CD4-positive, CD25-positive, alpha-beta regulatory T cell (primary cell): ENCODE results near the gene GRIK5. TPM values are rescaled to one million over a fixed set of nuclear protein-coding genes. Genes with fewer than 3 reads are reported as not detected.

Experiments used
- ATAC-seq, 2 donors: fragments of 150-1000 bp; cut with Tn5 transposase; one replicate each; pipeline ENCODE4 v1.10.0; 2021; ENCODE audit warnings: low read depth in 2 of 2, moderate number of reproducible peaks in 2 of 2, moderate library complexity in 1 of 2
- DNase-seq, 3 donors: peaks; one replicate each; pipeline versions ENCODE4 v3.0.0 to v3.0.0-alpha.2; 2012 to 2022; ENCODE audit warnings: mixed read lengths in 1 of 3
- H3K27ac ChIP-seq: one replicate; pipeline ENCODE4 v1.7.0; 2013; ENCODE audit warnings: mild to moderate bottlenecking, low read length; ENCODE audit not compliant: insufficient read depth, poor library complexity, severe bottlenecking
- H3K27me3 ChIP-seq: one replicate; pipeline ENCODE4 v1.7.0; 2013; ENCODE audit warnings: low read length; ENCODE audit not compliant: control insufficient read depth, insufficient read depth
- H3K36me3 ChIP-seq: one replicate; pipeline ENCODE4 v1.7.0; 2013; ENCODE audit warnings: mild to moderate bottlenecking, low read length, moderate library complexity; ENCODE audit not compliant: control insufficient read depth, insufficient read depth
- H3K4me1 ChIP-seq: 2 replicates; pipeline ENCODE4 v1.7.0; 2013; ENCODE audit warnings: mild to moderate bottlenecking, low read length; ENCODE audit not compliant: insufficient read depth, control insufficient read depth, poor library complexity, severe bottlenecking
- H3K4me3 ChIP-seq: one replicate; pipeline ENCODE4 v1.7.0; 2013; ENCODE audit warnings: low read depth, mild to moderate bottlenecking, low read length, moderate library complexity
- H3K9me3 ChIP-seq, 2 experiments: 1 replicate in 1 of 2; 2 replicates in 1 of 2; pipeline ENCODE4 v1.7.0; 2013; ENCODE audit warnings: low read length in 2 of 2, mild to moderate bottlenecking in 1 of 2, moderate library complexity in 1 of 2; ENCODE audit not compliant: control insufficient read depth in 2 of 2
- H3K27ac Mint-ChIP-seq, 3 donors: one replicate each; pipeline ENCODE4 v1.8.0; 2020 to 2022; ENCODE audit warnings: mild to moderate bottlenecking in 3 of 3, mixed read lengths in 3 of 3, moderate library complexity in 2 of 3
- H3K27me3 Mint-ChIP-seq: one replicate; pipeline ENCODE4 v1.8.0; 2022; ENCODE audit warnings: mild to moderate bottlenecking, mixed read lengths
- H3K36me3 Mint-ChIP-seq: one replicate; pipeline ENCODE4 v1.8.0; 2020; ENCODE audit warnings: mixed read lengths
- H3K4me1 Mint-ChIP-seq, 4 donors: one replicate each; pipeline ENCODE4 v1.8.0; 2020 to 2022; ENCODE audit warnings: mixed read lengths in 4 of 4, mild to moderate bottlenecking in 1 of 4
- H3K4me3 Mint-ChIP-seq, 4 donors: one replicate each; pipeline ENCODE4 v1.8.0; 2020 to 2022; ENCODE audit warnings: mild to moderate bottlenecking in 4 of 4, mixed read lengths in 4 of 4, moderate library complexity in 3 of 4
- H3K9me3 Mint-ChIP-seq, 7 donors: one replicate each; pipeline ENCODE4 v1.8.0; 2020 to 2022; ENCODE audit warnings: mixed read lengths in 7 of 7, mild to moderate bottlenecking in 3 of 7, moderate library complexity in 2 of 7
- polyA plus RNA-seq, 4 donors: library from polyadenylated mRNA; unstranded; fragments of 300-500 nt; fragmentation: Illumina TruSeq; gene quantifications; one replicate each; pipeline ENCODE4 v1.2.3, GENCODE V29; 2021
- total RNA-seq: library from RNA; stranded (reverse); gene quantifications from one replicate; pipeline ENCODE4 v1.2.3, GENCODE V29; 2022

Gene GRIK5
- total and polyA plus RNA-seq, 5 donors from 2014 or later = 0.06 to 0.52 TPM; not detected in 3

GRCh38 chr19:42065051-42065450 is 5.0 kb downstream of the GRIK5 start:
- no peaks in the 10 kb centered on the region for H3K27me3 ChIP-seq
- H3K9me3 ChIP-seq = no peaks in the 10 kb centered on the region
- Mint-ChIP-seq H3K36me3 (no peaks in the 10 kb centered on the region), H3K4me3 (no peak overlapping the region), H3K4me1 (peaks cover 0 to 4% (median 0%) of the 10 kb centered on the region in 4 donors), H3K9me3 (no peaks in the 10 kb centered on the region), H3K27ac (no peak overlapping the region), H3K27me3 (no peaks in the 10 kb centered on the region)
- H3K4me1 ChIP-seq = peaks cover 2% of the 10 kb centered on the region
- H3K36me3 ChIP-seq = no peaks in the 10 kb centered on the region
- no peak overlapping the region for H3K27ac ChIP-seq
- DNase-seq (no peak), ATAC-seq (no peak)
- no peak overlapping the region for H3K4me3 ChIP-seq

DNA sequence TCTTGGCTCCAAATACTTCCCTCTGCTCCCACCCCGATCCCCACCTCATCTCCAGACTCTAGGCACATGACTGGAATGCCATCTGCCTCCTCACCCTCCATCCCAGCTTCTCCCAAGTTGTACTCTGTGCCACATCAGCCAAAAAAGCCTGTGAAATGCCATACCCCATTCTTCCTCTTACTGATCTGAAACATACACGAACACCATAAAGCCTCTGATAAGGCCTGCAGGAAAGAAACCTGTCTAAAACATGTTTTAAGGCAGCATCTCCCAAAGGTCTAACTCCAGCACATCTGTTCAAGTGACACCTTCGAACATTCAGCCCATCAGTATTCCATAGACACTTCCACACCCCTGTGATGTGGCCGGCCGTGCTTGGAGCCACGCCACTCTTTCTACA is 5.6 kb downstream of the GRIK5 start:
- H3K4me1 ChIP-seq = no peaks in the 10 kb centered on the region
- H3K4me3 ChIP-seq = no peak overlapping the region
- H3K36me3 ChIP-seq = no peaks in the 10 kb centered on the region
- Mint-ChIP-seq H3K9me3 (no peaks in the 10 kb centered on the region), H3K27me3 (no peaks in the 10 kb centered on the region), H3K27ac (no peak overlapping the region), H3K36me3 (no peaks in the 10 kb centered on the region), H3K4me1 (peaks cover 0 to 4% (median 0%) of the 10 kb centered on the region in 4 donors), H3K4me3 (no peak overlapping the region)
- H3K27ac ChIP-seq = no peak overlapping the region
- ATAC-seq (no peak), DNase-seq (no peak)
- no peaks in the 10 kb centered on the region for H3K9me3 ChIP-seq
- H3K27me3 ChIP-seq = no peaks in the 10 kb centered on the region

DNA sequence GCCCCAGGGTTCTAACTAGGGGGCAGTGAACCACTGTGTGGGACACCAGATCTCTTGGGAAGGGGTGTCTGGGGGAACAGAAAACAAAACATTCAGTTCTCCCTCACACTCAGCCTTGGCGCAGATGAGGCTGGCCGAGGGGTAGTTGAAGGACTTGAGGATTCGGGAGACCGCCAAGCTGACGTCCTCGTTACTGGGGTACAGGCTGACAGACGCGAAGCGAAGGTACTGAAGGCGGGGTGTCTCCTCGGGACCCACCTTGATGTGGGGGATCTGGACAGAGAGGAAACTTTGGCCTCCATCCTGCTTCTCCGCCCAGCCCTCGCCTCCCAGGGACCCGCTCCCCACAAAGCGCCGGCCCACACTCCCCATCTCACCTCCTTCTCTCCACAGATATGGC is 7.6 kb downstream of the GRIK5 start:
- H3K36me3 ChIP-seq = no peaks in the 10 kb centered on the region
- DNase-seq (no peak), ATAC-seq (no peak)
- Mint-ChIP-seq H3K36me3 (no peaks in the 10 kb centered on the region), H3K27me3 (no peaks in the 10 kb centered on the region), H3K4me1 (peaks cover 0 to 4% (median 0%) of the 10 kb centered on the region in 4 donors), H3K9me3 (no peaks in the 10 kb centered on the region), H3K4me3 (no peak overlapping the region), H3K27ac (no peak overlapping the region)
- no peaks in the 10 kb centered on the region for H3K27me3 ChIP-seq
- H3K27ac ChIP-seq = no peak overlapping the region
- no peak overlapping the region for H3K4me3 ChIP-seq
- H3K4me1 ChIP-seq = no peaks in the 10 kb centered on the region
- H3K9me3 ChIP-seq = no peaks in the 10 kb centered on the region

DNA sequence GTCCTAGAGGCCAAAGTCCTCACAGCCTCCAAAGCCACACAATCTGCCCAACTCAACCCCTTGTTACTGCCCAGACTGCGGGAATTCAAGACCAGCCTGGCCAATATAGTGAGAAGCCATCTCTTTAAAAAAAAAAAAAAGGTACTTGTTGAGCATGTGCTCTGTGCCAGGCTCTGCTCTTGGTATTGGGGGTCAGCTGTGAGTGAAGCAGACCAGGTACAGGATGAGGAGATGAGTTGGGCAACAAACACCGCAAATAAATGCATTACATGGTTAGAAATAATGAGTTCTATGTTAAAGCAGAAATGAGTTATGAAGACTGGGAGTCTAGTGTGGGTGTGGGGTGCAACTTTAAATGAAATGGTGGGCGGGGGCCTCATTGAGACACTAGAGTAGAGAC is 9.9 kb downstream of the GRIK5 start:
- Histone ChIP-seq H3K4me1 (no peaks in the 10 kb centered on the region), H3K27me3 (no peaks in the 10 kb centered on the region), H3K9me3 (no peaks in the 10 kb centered on the region), H3K4me3 (no peak overlapping the region), H3K27ac (no peak overlapping the region), H3K36me3 (no peaks in the 10 kb centered on the region)
- H3K36me3 Mint-ChIP-seq = no peaks in the 10 kb centered on the region
- H3K9me3 Mint-ChIP-seq = peaks cover 0 to 1% (median 0%) of the 10 kb centered on the region in 7 donors
- peaks cover 0 to 4% (median 0%) of the 10 kb centered on the region in 4 donors for H3K4me1 Mint-ChIP-seq
- DNase-seq = no peak
- ATAC-seq = no peak
- no peaks in the 10 kb centered on the region for H3K27me3 Mint-ChIP-seq
- H3K27ac Mint-ChIP-seq = peak overlapping the region in 2 of 3 donors; percentile 53 to 72
- H3K4me3 Mint-ChIP-seq = no peak overlapping the region

DNA sequence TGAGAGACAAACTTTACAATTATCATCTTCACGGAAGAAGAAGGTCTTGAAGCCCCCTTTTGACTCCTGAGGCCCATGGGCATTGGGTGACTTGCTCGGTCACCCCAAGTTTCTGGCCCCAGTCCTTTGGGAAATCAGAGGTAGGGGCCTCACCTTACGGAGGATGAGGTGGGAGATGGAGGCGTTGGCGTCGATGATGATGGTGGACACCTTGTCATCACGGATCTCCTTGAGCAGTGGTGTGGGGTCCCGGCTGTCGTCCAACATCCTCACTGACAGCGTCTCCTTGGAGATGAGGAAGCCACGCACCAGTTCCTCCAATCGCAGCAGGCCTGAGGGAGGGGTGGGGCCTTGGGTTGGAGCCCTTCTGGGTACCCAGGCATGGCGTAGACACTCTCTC is 10.8 kb downstream of the GRIK5 start:
- ATAC-seq (no peak), DNase-seq (no peak)
- Mint-ChIP-seq H3K4me3 (no peak overlapping the region), H3K27me3 (no peaks in the 10 kb centered on the region), H3K9me3 (peaks cover 0 to 1% (median 0%) of the 10 kb centered on the region in 7 donors), H3K27ac (no peak overlapping the region), H3K4me1 (peaks cover 0 to 4% (median 0%) of the 10 kb centered on the region in 4 donors), H3K36me3 (no peaks in the 10 kb centered on the region)
- no peaks in the 10 kb centered on the region for H3K4me1 ChIP-seq
- H3K4me3 ChIP-seq = no peak overlapping the region
- H3K9me3 ChIP-seq = no peaks in the 10 kb centered on the region
- no peaks in the 10 kb centered on the region for H3K27me3 ChIP-seq
- H3K27ac ChIP-seq = no peak overlapping the region
- no peaks in the 10 kb centered on the region for H3K36me3 ChIP-seq

GRCh38 chr19:42057846-42058245 is 12.2 kb downstream of the GRIK5 start:
- ATAC-seq (no peak), DNase-seq (no peak)
- Histone ChIP-seq H3K27me3 (no peaks in the 10 kb centered on the region), H3K36me3 (no peaks in the 10 kb centered on the region), H3K27ac (no peak overlapping the region), H3K4me3 (no peak overlapping the region), H3K9me3 (no peaks in the 10 kb centered on the region), H3K4me1 (no peaks in the 10 kb centered on the region)
- Mint-ChIP-seq H3K36me3 (no peaks in the 10 kb centered on the region), H3K9me3 (peaks cover 0 to 1% (median 0%) of the 10 kb centered on the region in 7 donors), H3K27ac (no peak overlapping the region), H3K27me3 (no peaks in the 10 kb centered on the region), H3K4me3 (no peak overlapping the region), H3K4me1 (peaks cover 0 to 4% (median 0%) of the 10 kb centered on the region in 4 donors)

DNA sequence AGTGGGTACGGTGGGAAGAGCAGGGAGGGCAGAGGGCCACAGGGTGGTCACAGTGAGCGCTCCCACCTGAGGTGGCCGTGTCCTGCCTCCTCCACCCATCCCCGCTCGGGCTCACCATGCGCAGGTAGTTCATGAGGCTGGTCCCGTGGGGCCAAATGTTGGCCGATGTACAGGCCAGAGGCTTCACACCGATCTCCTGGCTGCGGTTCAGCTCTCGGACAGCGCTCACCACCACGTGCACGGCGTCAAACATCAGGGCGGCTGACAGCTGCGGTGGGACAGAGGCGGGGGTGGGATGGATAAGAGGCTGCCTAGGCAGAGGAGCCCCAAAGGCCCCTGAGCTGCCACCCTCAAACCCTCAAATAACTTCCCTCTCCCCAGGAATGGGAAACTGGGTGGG is 15.8 kb downstream of the GRIK5 start:
- Mint-ChIP-seq H3K27ac (no peak overlapping the region), H3K9me3 (peaks cover 0 to 1% (median 0%) of the 10 kb centered on the region in 7 donors), H3K36me3 (no peaks in the 10 kb centered on the region), H3K27me3 (no peaks in the 10 kb centered on the region), H3K4me3 (no peak overlapping the region), H3K4me1 (peaks cover 0 to 8% (median 2%) of the 10 kb centered on the region in 4 donors)
- H3K9me3 ChIP-seq = no peaks in the 10 kb centered on the region
- no peak overlapping the region for H3K4me3 ChIP-seq
- no peaks in the 10 kb centered on the region for H3K36me3 ChIP-seq
- ATAC-seq = peak in 1 of 2 donors; percentile 11
- no peak overlapping the region for H3K27ac ChIP-seq
- H3K4me1 ChIP-seq = no peaks in the 10 kb centered on the region
- H3K27me3 ChIP-seq = no peaks in the 10 kb centered on the region
- no peak for DNase-seq

GRCh38 chr19:42053037-42053935 is 16.7 kb downstream of the GRIK5 start:
- DNase-seq (no peak), ATAC-seq (no peak)
- Mint-ChIP-seq H3K36me3 (no peaks in the 10 kb centered on the region), H3K9me3 (peaks cover 0 to 1% (median 0%) of the 10 kb centered on the region in 7 donors), H3K4me3 (no peak overlapping the region), H3K27ac (no peak overlapping the region), H3K4me1 (peaks cover 0 to 11% (median 4%) of the 10 kb centered on the region in 4 donors), H3K27me3 (no peaks in the 10 kb centered on the region)
- Histone ChIP-seq H3K27ac (no peak overlapping the region), H3K36me3 (no peaks in the 10 kb centered on the region), H3K4me3 (no peak overlapping the region), H3K27me3 (no peaks in the 10 kb centered on the region), H3K9me3 (no peaks in the 10 kb centered on the region), H3K4me1 (no peaks in the 10 kb centered on the region)
